Fibroblast of lung (primary cell): ENCODE results near the gene PLXNA4. TPM values are rescaled to one million over a fixed set of nuclear protein-coding genes. Genes with fewer than 3 reads are reported as not detected.

Source experiments
- DNase-seq, 2 donors: peaks; one replicate each; pipeline versions ENCODE4 v3.0.0 to v3.0.0-alpha.2; 2010; ENCODE audit warnings: low read depth in 2 of 2
- H2AFZ ChIP-seq: 2 replicates; pipeline ENCODE4 v1.5.1; 2012; ENCODE audit warnings: low read length, control low read depth, inconsistent platforms
- H3K27ac ChIP-seq: 2 replicates; pipeline ENCODE4 v1.5.1; 2011; ENCODE audit warnings: low read length, control low read depth; ENCODE audit not compliant: insufficient read depth
- H3K27me3 ChIP-seq: 2 replicates; pipeline ENCODE4 v1.5.1; 2011; ENCODE audit warnings: mild to moderate bottlenecking, low read length; ENCODE audit not compliant: control insufficient read depth, insufficient read depth
- H3K36me3 ChIP-seq: 2 replicates; pipeline ENCODE4 v1.5.1; 2011; ENCODE audit warnings: low read length; ENCODE audit not compliant: control insufficient read depth, insufficient read depth
- H3K4me1 ChIP-seq: 2 replicates; pipeline ENCODE4 v1.5.1; 2011; ENCODE audit warnings: low read length; ENCODE audit not compliant: control insufficient read depth, insufficient read depth; ENCODE audit errors: extremely low read depth
- H3K4me2 ChIP-seq: 2 replicates; pipeline ENCODE4 v1.5.1; 2011; ENCODE audit warnings: low read length, control low read depth; ENCODE audit not compliant: insufficient read depth; ENCODE audit errors: extremely low read depth
- H3K4me3 ChIP-seq, 4 experiments: fragments of 200-600 bp in 1 of 4; sonication (generic) in 1 of 4; replicated peaks in 1 of 4; 2 replicates each; pipeline ENCODE4 v1.5.1; 2011 to 2016; ENCODE audit warnings: low read length in 4 of 4, low read depth in 3 of 4, mild to moderate bottlenecking in 3 of 4, control low read depth in 2 of 4, inconsistent platforms in 1 of 4, mixed read lengths in 1 of 4; ENCODE audit not compliant: insufficient read depth in 1 of 4; ENCODE audit errors: control extremely low read depth in 1 of 4
- H3K79me2 ChIP-seq: 2 replicates; pipeline ENCODE4 v1.5.1; 2012; ENCODE audit warnings: mild to moderate bottlenecking, low read length, inconsistent platforms; ENCODE audit not compliant: control insufficient read depth, insufficient read depth
- H3K9ac ChIP-seq: 2 replicates; pipeline ENCODE4 v1.5.1; 2011; ENCODE audit warnings: mild to moderate bottlenecking, low read length, control low read depth; ENCODE audit not compliant: insufficient read depth
- H3K9me3 ChIP-seq: 2 replicates; pipeline ENCODE4 v1.5.1; 2012; ENCODE audit warnings: low read depth, low read length; ENCODE audit not compliant: control insufficient read depth, insufficient read depth
- H4K20me1 ChIP-seq: 2 replicates; pipeline ENCODE4 v1.5.1; 2011; ENCODE audit warnings: low read length; ENCODE audit not compliant: control insufficient read depth, insufficient read depth; ENCODE audit errors: extremely low read depth
- EZH2 ChIP-seq: IDR thresholded peaks from 2 replicates; pipeline ENCODE4 v1.5.1; 2012; ENCODE audit warnings: low read length, control low read depth, mild to moderate bottlenecking; ENCODE audit errors: missing control alignments
- polyA plus RNA-seq, 2 donors: library from polyadenylated mRNA; depleted of rRNA in 1 of 2; stranded (reverse) in 1 of 2; unstranded in 1 of 2; fragments of >200 nt; gene quantifications; 2 replicates each; pipeline ENCODE4 v1.2.1, GENCODE V29; 2011 to 2012; ENCODE audit warnings: missing spikeins in 1 of 2
- total RNA-seq: library from RNA; depleted of rRNA; stranded (reverse); fragments of >200 nt; gene quantifications from 2 replicates; pipeline ENCODE4 v1.2.1, GENCODE V29; 2014
- TF ChIP-seq, protein P1 (sequence below), 2 donors: IDR thresholded peaks in 1 of 2; conservative IDR thresholded peaks in 1 of 2; 1 replicate in 1 of 2; 2 replicates in 1 of 2; pipeline ENCODE4 v1.5.1; 2011 to 2012; ENCODE audit warnings: low read length in 2 of 2, control low read depth in 1 of 2, inconsistent platforms in 1 of 2, low read depth in 1 of 2, mild to moderate bottlenecking in 1 of 2

PLXNA4 gene
- total and polyA plus RNA-seq, 2 donors (not counting 1 experiment from before 2014, with no cell fraction given): 1.2 to 1.5 TPM

DNA sequence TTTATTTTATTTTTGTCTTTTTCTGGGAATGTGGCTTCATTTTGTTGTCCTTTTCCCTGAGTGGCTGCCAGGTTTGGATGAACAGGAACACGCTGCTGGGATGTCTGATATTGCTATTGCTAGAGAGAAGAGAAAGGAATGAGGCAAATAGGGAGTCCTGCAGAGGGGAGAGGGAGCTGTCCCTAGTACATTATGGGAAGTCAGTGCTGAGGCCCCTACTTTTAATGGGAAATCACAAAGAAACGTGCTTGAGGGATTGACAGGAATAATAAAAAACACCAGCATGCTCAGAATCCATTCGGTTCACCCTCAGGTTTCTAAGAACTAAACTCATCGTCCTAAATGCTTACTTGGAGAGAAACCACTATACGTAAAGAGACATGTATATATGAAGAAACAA lies 306.6 kb downstream of the PLXNA4 start:
- no peak overlapping the region for H3K27ac ChIP-seq
- H3K9me3 ChIP-seq: no peaks in the 10 kb centered on the region
- no peak overlapping the region for H3K9ac ChIP-seq
- no peaks in the 10 kb centered on the region for H3K36me3 ChIP-seq
- no peaks in the 10 kb centered on the region for H4K20me1 ChIP-seq
- H3K4me3 ChIP-seq: no peak overlapping the region
- H3K4me2 ChIP-seq: no peak overlapping the region
- TF ChIP-seq EZH2: no peak
- TF ChIP-seq, protein P1, sequence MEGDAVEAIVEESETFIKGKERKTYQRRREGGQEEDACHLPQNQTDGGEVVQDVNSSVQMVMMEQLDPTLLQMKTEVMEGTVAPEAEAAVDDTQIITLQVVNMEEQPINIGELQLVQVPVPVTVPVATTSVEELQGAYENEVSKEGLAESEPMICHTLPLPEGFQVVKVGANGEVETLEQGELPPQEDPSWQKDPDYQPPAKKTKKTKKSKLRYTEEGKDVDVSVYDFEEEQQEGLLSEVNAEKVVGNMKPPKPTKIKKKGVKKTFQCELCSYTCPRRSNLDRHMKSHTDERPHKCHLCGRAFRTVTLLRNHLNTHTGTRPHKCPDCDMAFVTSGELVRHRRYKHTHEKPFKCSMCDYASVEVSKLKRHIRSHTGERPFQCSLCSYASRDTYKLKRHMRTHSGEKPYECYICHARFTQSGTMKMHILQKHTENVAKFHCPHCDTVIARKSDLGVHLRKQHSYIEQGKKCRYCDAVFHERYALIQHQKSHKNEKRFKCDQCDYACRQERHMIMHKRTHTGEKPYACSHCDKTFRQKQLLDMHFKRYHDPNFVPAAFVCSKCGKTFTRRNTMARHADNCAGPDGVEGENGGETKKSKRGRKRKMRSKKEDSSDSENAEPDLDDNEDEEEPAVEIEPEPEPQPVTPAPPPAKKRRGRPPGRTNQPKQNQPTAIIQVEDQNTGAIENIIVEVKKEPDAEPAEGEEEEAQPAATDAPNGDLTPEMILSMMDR (conservative IDR thresholded peaks at IDR 0.05 in 1 of 2, IDR thresholded peaks at IDR 0.05 in 1 of 2; ENCODE audit: low read depth in 1 of 2, low read length in 2 of 2): no peak
- H3K4me1 ChIP-seq: no peaks in the 10 kb centered on the region
- H3K79me2 ChIP-seq: no peaks in the 10 kb centered on the region
- DNase-seq: no peak
- H2AFZ ChIP-seq: no peak overlapping the region
- no peaks in the 10 kb centered on the region for H3K27me3 ChIP-seq

DNA sequence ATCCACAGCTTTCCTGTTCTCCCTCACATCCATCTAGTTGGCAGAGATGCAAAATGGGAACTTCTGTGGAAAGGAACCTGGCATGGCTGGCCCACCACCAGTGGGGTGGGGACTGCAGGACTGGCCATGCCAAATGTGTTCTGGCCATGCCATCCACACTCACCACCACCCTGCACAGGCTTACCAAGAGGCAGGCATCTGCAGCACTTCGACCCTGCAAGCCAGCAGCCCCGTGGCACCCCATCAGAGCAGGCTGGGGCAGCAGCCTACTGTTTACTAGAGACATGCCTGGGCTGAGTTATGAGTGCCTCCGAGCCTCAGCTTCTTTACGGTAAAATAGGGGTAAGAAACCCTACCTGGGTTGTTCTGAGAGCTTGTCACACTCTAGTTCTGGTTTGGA lies 313.1 kb downstream of the PLXNA4 start:
- H3K27ac ChIP-seq: no peak overlapping the region
- H2AFZ ChIP-seq: no peak overlapping the region
- no peak overlapping the region for H3K9ac ChIP-seq
- H4K20me1 ChIP-seq: no peaks in the 10 kb centered on the region
- H3K79me2 ChIP-seq: no peaks in the 10 kb centered on the region
- DNase-seq: no peak
- TF ChIP-seq, protein P1 (conservative IDR thresholded peaks at IDR 0.05 in 1 of 2, IDR thresholded peaks at IDR 0.05 in 1 of 2; ENCODE audit: low read depth in 1 of 2, low read length in 2 of 2): no peak
- TF ChIP-seq EZH2: no peak
- H3K4me3 ChIP-seq: no peak overlapping the region
- H3K36me3 ChIP-seq: no peaks in the 10 kb centered on the region
- no peaks in the 10 kb centered on the region for H3K27me3 ChIP-seq
- H3K4me2 ChIP-seq: no peak overlapping the region
- no peaks in the 10 kb centered on the region for H3K4me1 ChIP-seq
- no peaks in the 10 kb centered on the region for H3K9me3 ChIP-seq

DNA sequence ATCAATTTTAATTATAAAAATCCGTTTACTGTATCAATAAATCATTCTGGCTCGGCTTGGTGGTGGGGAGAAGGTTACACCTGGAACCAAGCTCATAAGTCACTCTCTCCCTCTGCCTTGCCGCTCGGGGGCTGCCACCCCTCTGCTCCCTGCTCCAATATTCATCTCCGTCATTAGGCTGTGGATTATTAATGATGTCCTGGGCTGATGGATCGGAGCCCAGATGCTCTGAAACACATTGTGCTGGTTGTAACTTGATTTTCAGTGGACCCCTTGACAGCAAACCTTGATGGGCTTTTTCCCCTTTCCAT lies 314.2 kb downstream of the PLXNA4 start:
- Histone ChIP-seq H4K20me1 (no peaks in the 10 kb centered on the region), H3K79me2 (no peaks in the 10 kb centered on the region), H3K4me1 (no peaks in the 10 kb centered on the region), H3K9me3 (no peaks in the 10 kb centered on the region), H3K4me3 (no peak overlapping the region), H2AFZ (no peak overlapping the region), H3K4me2 (no peak overlapping the region), H3K27ac (no peak overlapping the region), H3K36me3 (no peaks in the 10 kb centered on the region), H3K27me3 (no peaks in the 10 kb centered on the region), H3K9ac (no peak overlapping the region)
- TF ChIP-seq, protein P1 (conservative IDR thresholded peaks at IDR 0.05 in 1 of 2, IDR thresholded peaks at IDR 0.05 in 1 of 2; ENCODE audit: low read depth in 1 of 2, low read length in 2 of 2): no peak
- TF ChIP-seq EZH2: no peak
- no peak for DNase-seq
